A549 (cell line): ENCODE data around the gene HMGCS1.

Source experiments
- CEBPB ChIP-seq, 2 experiments: fragments of >200 bp in 1 of 2; sonication (Bioruptor Twin) in 1 of 2; formaldehyde crosslinking in 1 of 2; IDR thresholded peaks; 2 replicates each; pipeline ENCODE4 v1.6.1; 2012 to 2016
- CHD2 ChIP-seq: fragments of 150-350 bp; IDR thresholded peaks from 2 replicates; pipeline ENCODE4 v1.6.1; 2014; ENCODE audit warnings: low read length; ENCODE audit not compliant: partially characterized antibody
- CTCF ChIP-seq: fragments of >200 bp; sonication (Bioruptor Twin); formaldehyde crosslinking; IDR thresholded peaks from 3 replicates; pipeline ENCODE4 v1.5.1; 2016
- EP300 ChIP-seq, 2 experiments: fragments of >200 bp; sonication (Bioruptor Twin); formaldehyde crosslinking; IDR thresholded peaks; 2 replicates in 1 of 2; 3 replicates in 1 of 2; pipeline ENCODE4 v1.6.1; 2016 to 2017
- HDAC2 ChIP-seq: fragments of 200-600 bp; sonication (generic); IDR thresholded peaks from 2 replicates; pipeline ENCODE4 v1.6.1; 2016
- HES2 ChIP-seq: fragments of >200 bp; sonication (Bioruptor Twin); formaldehyde crosslinking; IDR thresholded peaks from 2 replicates; pipeline ENCODE4 v1.6.1; 2016
- JUNB ChIP-seq: fragments of >200 bp; sonication (Bioruptor Twin); formaldehyde crosslinking; IDR thresholded peaks from 2 replicates; pipeline ENCODE4 v1.6.1; 2016
- MAX ChIP-seq: IDR thresholded peaks from 2 replicates; pipeline ENCODE4 v1.6.1; 2012
- PBX3 ChIP-seq: IDR thresholded peaks from 2 replicates; pipeline ENCODE4 v1.6.1; 2012
- POLR2AphosphoS2 ChIP-seq: conservative IDR thresholded peaks from 2 replicates; pipeline ENCODE4 v1.6.1; 2012; ENCODE audit warnings: low read length, improper control_type of control experiment, inconsistent platforms

GRCh38 chr5:43290726-43291125 is 22.5 kb downstream of the HMGCS1 start:
- no peak for TF ChIP-seq CEBPB (IDR thresholded peaks at IDR 0.05)
- no peak for TF ChIP-seq HES2
- no peak for TF ChIP-seq CTCF
- no peak for TF ChIP-seq MAX
- no peak for TF ChIP-seq EP300 (IDR thresholded peaks at IDR 0.05)
- no peak for TF ChIP-seq PBX3
- no peak for TF ChIP-seq CHD2
- no peak for TF ChIP-seq POLR2AphosphoS2
- TF ChIP-seq JUNB = no peak
- no peak for TF ChIP-seq HDAC2
